DLD1 (cell line): ENCODE results near the gene LDLRAD4.

Experiments
- in situ Hi-C: cut with HindIII; loops from 2 replicates; pipeline ENCODE4 v1.10.0; 2017; ENCODE audit warnings: low sequenced_read_pairs

Gene LDLRAD4

DNA sequence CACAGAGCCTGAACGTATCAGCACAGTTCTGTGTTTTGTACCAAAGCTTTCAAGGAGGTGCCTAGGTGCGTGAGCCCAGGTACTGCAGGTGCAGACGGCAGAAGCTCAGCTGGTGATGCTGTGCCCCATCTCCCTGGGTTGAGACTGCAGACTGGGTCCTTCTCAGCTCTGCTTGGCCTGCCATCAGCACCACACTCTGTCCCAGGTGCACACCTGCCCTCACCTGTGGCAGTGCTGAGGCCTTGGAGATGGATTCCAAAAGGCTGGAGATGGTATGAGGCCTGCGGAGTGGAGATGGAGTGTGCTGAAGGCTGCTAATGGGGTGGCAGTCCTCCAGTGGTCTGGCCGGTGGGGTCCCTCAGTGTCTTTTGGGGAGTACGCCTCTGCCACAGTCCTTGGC is 9.3 kb downstream of the LDLRAD4 start:
- in situ Hi-C loops: no loop called here

- in situ Hi-C loops: no loop called here
Observed at GRCh38 chr18:13229001-13229671, 10.6 kb downstream of the LDLRAD4 start.

- in situ Hi-C loops: no loop called here
Observed at GRCh38 chr18:13231151-13231550, 12.6 kb downstream of the LDLRAD4 start.

GRCh38 chr18:13232086-13232917 is 13.7 kb downstream of the LDLRAD4 start:
- in situ Hi-C loops: no loop called here

GRCh38 chr18:13232971-13233786 is 14.6 kb downstream of the LDLRAD4 start:
- in situ Hi-C loops: no loop called here

GRCh38 chr18:13233787-13234783 is 15.5 kb downstream of the LDLRAD4 start:
- in situ Hi-C loops: no loop called here

- in situ Hi-C loops: no loop called here
Observed at GRCh38 chr18:13235421-13235831, 16.9 kb downstream of the LDLRAD4 start.

- in situ Hi-C loops: no loop called here
Observed at GRCh38 chr18:13235981-13236380, 17.4 kb downstream of the LDLRAD4 start.

DNA sequence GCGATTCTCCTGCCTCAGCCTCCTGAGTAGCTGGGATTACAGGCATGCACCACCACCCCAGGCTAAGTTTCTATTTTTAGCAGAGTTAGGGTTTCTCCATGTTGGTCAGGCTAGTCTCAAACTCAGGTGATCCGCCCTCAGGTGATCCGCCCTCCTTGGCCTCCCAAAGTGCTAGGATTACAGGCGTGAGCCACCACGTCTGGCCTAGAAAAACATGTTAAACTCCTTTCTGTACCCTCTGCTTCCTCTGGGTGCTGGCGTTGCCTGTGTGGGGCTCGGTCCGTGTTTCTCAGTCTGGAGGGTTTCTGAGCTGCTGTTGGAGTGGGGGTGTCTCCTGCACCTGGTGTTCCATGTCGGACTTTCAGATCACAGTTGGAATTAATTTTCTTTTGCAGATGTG is 17.9 kb downstream of the LDLRAD4 start:
- in situ Hi-C loops: no loop called here

- in situ Hi-C loops: no loop called here
Observed at GRCh38 chr18:13237073-13237472, 18.5 kb downstream of the LDLRAD4 start.

GRCh38 chr18:13237641-13238040 is 19.1 kb downstream of the LDLRAD4 start:
- in situ Hi-C loops: no loop called here

DNA sequence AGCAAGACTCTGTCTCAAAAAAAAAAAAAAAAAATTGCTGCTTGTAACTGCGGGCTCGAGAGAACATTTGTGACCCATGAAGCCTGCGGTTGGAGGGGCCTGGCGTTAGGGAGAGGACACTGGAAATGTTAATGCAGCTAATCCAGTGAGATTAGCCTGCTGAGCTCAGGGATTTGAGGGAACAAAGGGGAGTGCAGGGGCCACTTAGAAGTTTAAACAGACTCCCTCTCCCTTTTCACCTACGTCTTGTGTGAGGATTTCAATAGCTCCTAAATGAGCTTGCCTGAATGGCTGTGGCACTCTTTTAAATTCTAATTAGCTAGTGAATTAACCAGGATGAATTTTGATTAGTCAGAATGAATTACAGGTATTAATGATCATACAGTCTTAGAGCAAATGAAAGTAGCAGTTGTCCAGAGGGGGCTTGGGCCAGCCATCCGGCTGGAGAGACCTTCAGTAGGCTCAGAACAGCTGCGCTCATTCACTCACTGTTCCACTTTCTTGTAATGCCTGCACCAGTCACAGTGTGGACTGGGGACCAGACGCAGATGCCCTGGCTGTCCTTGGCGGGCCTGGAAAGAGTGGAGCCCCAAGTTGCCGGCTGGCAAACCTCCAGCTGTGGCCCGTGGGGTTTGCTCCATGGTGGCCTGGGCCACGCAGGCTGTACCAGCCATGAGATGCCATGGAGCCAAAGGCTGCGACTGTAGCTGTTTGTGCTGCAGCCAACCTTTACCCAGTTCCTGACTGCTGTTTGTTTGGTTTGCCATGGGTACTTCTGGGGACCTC is 20.8 kb downstream of the LDLRAD4 start:
- in situ Hi-C loops: no loop called here

DNA sequence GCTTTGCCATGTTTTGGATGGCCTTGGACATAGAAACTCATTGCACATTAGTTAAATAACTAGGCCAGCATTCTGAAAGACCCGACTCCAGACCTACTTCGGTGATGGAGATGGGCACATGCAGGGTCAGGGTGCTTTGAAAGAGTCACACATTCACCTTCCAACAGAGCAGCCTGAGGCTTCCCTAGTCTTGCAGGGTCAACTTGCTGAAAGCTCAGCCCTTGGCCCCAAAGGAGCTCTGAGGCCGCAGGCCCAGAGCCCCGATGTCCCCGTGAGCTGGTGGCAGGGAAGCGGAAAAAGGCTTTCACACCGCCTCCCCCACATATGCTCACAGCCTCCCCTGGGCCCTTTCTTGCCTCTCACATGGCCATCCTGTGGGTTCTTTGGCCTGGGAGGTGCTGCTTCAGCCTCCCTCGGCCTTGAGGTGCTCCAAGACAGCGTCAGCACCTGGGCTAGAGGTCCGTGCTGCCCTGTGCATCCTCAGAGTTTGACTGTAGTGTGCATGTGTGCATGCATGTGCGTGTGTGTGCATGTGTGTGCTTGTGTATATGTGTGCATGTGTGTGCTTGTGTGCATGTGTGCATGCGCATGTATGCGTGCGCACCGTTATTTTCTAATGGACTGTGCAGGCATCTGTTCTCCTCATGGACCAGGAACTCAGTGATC is 21.6 kb downstream of the LDLRAD4 start:
- in situ Hi-C loops: no loop called here

DNA sequence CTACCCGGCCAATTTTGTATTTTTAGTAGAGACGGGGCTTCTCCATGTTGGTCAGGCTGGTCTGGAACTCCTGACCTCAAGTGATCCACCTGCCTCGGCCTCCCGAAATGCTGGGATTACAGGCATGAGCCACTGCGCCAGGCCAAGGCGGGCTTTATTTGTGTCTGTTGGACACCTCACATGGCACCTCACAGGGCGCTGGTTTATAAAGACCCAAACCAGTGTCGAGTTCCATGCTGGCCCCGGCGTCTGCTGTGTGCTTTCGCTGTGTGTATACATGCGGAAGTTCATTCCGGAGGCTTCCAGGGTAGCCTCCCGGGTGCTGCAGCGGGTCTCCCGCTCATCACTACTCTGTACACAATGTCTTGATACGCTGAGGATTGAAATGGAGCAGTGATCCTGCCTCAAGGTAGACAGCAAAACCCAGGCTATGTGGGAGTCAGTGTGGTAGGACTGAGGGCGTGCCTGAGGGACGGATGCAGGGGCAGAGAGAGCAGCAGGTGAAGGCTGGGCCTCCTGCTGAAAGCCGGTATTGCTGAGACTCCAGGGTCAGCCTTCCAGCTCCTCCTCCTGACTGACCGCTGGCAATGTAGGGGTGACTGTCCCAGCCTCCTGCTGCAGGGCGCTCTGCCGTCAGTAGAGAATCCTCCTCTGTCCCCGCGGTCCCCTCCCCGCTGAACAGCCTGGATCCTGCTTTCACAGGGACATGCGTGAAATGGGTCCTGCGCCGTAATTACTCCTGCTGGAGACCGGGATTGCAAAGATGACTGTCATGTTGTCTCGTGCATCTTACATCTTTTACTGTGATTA is 22.7 kb downstream of the LDLRAD4 start:
- in situ Hi-C loops: no loop called here

- in situ Hi-C loops: no loop called here
Observed at GRCh38 chr18:13241893-13242175, 23.3 kb downstream of the LDLRAD4 start.

DNA sequence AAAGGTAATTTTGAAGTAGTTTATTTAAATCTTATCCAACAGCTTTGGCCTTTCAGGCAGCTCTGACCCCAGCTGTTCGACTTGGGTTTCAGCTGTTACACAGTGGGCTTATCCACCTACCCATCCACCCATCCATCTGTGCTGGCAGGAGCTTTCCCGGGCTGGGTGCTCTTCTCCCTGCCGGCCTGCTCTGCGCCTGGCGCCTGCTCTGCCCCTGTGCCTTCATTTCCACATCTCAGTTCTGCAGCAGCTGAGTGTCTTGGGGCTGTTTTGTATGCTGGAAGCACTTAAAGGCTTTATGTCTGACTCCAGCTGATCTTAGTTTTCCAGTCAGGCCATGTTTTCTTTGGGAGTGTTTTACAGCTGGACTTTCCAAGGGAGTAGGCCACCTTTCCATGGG is 24.2 kb downstream of the LDLRAD4 start:
- in situ Hi-C loops: no loop called here

GRCh38 chr18:13243363-13243762 is 24.8 kb downstream of the LDLRAD4 start:
- in situ Hi-C loops: no loop called here

DNA sequence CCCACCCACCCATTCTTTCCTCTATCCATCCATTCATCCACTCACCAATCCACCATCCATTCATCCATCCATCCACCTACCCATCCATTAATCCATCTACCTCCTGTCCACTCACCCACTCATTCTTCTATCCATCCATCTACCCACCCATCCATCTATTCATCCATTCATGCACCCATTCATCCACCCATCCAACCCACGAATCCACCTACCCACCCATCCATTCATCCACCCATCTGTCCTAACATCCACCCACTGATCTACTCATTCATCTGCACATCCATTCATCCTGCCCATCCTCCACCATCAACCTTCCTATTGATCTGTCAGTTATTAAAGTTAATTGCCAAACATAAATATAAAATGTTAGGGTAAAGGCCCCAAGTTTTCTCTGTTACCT is 25.6 kb downstream of the LDLRAD4 start:
- in situ Hi-C loops: no loop called here
